PC-3 (cell line): ENCODE data around the gene NEDD9. TPM values are rescaled to one million over a fixed set of nuclear protein-coding genes. Genes with fewer than 3 reads are reported as not detected.

Experiments
- ATAC-seq: fragments of 200-7000 bp; cut with Tn5 transposase; 2 replicates; pipeline ENCODE4 v1.9.1; 2020; ENCODE audit warnings: mild to moderate bottlenecking, moderate library complexity
- BruUV-seq: library from RNA; stranded (reverse); fragments of 400-500 nt; replicated peaks from 2 replicates; lab custom pipeline; 2021; lab: Mats Ljungman, UMichigan
- CTCF ChIA-PET: fragments of 300-600 bp; sonication (Branson Sonifier 250); formaldehyde crosslinking; loops from one replicate; lab custom pipeline; 2022; ENCODE audit warnings: antibody characterized with exemption; lab: Charles Lee
- POLR2A ChIA-PET: fragments of 300-600 bp; sonication (Branson Sonifier 250); formaldehyde crosslinking; loops from one replicate; lab custom pipeline; 2022; ENCODE audit warnings: antibody characterized with exemption; ENCODE audit not compliant: unreplicated experiment; lab: Charles Lee
- DNase-seq: peaks from one replicate; pipeline ENCODE4 v3.0.0-alpha.2; 2015
- H2AFZ ChIP-seq: fragments of 300-600 bp; sonication (generic); 2 replicates; pipeline ENCODE4 v1.6.0; 2016; ENCODE audit warnings: antibody characterized with exemption, low read length
- H3F3A ChIP-seq: fragments of 300-600 bp; sonication (generic); one replicate; pipeline ENCODE4 v1.6.0; 2017; ENCODE audit warnings: antibody characterized with exemption, low read length, control low read depth, mild to moderate bottlenecking; ENCODE audit not compliant: unreplicated experiment
- H3K27ac ChIP-seq: fragments of 300-600 bp; sonication (generic); 2 replicates; pipeline ENCODE4 v1.5.1; 2016; ENCODE audit warnings: mild to moderate bottlenecking, low read length
- H3K27me3 ChIP-seq: fragments of 300-600 bp; sonication (generic); 2 replicates; pipeline ENCODE4 v1.6.1; 2016; ENCODE audit warnings: low read length, mixed read lengths
- H3K36me3 ChIP-seq: fragments of 300-600 bp; sonication (generic); 2 replicates; pipeline ENCODE4 v1.6.1; 2016; ENCODE audit warnings: low read depth, mixed run types, low read length, mixed read lengths
- H3K4me1 ChIP-seq: fragments of 300-600 bp; sonication (generic); 2 replicates; pipeline ENCODE4 v1.5.1; 2016; ENCODE audit warnings: low read length; ENCODE audit not compliant: insufficient read depth
- H3K4me2 ChIP-seq: fragments of 300-600 bp; sonication (generic); 2 replicates; pipeline ENCODE4 v1.6.0; 2016; ENCODE audit warnings: low read length
- H3K4me3 ChIP-seq: fragments of 300-600 bp; sonication (generic); 2 replicates; pipeline ENCODE4 v1.5.1; 2016; ENCODE audit warnings: mild to moderate bottlenecking, low read length, mixed read lengths
- H3K79me2 ChIP-seq: fragments of 300-600 bp; sonication (generic); 2 replicates; pipeline ENCODE4 v1.6.1; 2017; ENCODE audit warnings: low read length, mixed read lengths
- H3K9ac ChIP-seq: fragments of 300-600 bp; sonication (generic); 2 replicates; pipeline ENCODE4 v1.6.0; 2016; ENCODE audit warnings: mild to moderate bottlenecking, low read length
- H3K9me2 ChIP-seq: fragments of 300-600 bp; sonication (generic); replicated peaks from 2 replicates; pipeline ENCODE4 v1.6.1; 2016; ENCODE audit warnings: mixed run types, low read length, mixed read lengths
- H3K9me3 ChIP-seq: fragments of 300-600 bp; sonication (generic); 2 replicates; pipeline ENCODE4 v1.6.1; 2016; ENCODE audit warnings: low read length, mixed read lengths
- H4K20me1 ChIP-seq: fragments of 300-600 bp; sonication (generic); 2 replicates; pipeline ENCODE4 v1.6.1; 2016; ENCODE audit warnings: low read length, mixed read lengths
- EZH2 ChIP-seq: fragments of 300-600 bp; sonication (generic); IDR thresholded peaks from one replicate; pipeline ENCODE4 v1.6.1; 2017; ENCODE audit warnings: antibody characterized with exemption, mild to moderate bottlenecking, low read length; ENCODE audit not compliant: unreplicated experiment
- EZH2phosphoT487 ChIP-seq: fragments of 300-600 bp; sonication (generic); IDR thresholded peaks from 2 replicates; pipeline ENCODE4 v1.6.1; 2018; ENCODE audit warnings: mild to moderate bottlenecking, antibody characterized with exemption, low read length, borderline replicate concordance
- intact Hi-C: fragments of 100-400 bp; cut with micrococcal nuclease; formaldehyde crosslinking; loops from 2 replicates; pipeline ENCODE4 v1.9.0; 2023
- total RNA-seq: library from RNA; depleted of rRNA; stranded (reverse); fragments of >200 nt; gene quantifications from 2 replicates; pipeline ENCODE4 v1.2.3, GENCODE V29; 2014
- TF ChIP-seq, protein P1 (sequence below): fragments of 300-600 bp; sonication (generic); conservative IDR thresholded peaks from 2 replicates; pipeline ENCODE4 v1.5.1; 2017; ENCODE audit warnings: antibody characterized with exemption, low read depth, mild to moderate bottlenecking, low read length

NEDD9 gene
- total RNA-seq, 1 experiment from 2014 or later: 12.1 TPM

DNA sequence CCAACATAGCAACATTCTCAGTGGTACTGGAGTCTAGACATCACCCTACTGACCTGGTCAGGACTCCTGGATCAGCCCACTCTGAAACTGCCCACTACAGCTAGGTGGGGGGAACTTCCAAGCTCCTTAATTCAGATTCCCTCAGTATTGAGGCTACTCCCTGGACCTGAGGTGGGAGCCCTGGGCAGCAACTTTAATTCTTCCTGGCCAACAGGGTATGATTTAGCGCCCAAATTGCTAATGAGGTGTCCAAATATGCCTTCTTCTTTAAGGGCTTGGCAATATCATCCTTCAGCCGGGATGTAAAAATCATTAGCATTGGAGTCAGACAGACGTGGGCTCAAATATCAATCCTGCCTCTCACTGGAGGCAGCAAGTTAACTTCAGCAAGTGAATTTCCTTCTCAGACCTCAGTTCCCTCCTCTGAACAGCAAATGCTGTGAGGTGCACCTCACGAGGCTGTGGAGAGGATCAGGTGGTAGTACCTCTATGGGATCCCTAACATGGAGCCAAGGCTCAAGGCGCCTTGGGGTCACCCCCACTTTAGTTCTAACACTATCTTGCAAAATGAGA lies 27.6 kb downstream of the NEDD9 start:
- Histone ChIP-seq H3F3A (peaks cover 8% of the 10 kb centered on the region), H2AFZ (no peak overlapping the region), H3K4me1 (peaks cover 47% of the 10 kb centered on the region), H3K27ac (no peak overlapping the region), H3K9me2 (no peaks in the 10 kb centered on the region), H3K79me2 (peaks cover 11% of the 10 kb centered on the region; the same call in 1 of the 2 replicates), H4K20me1 (no peaks in the 10 kb centered on the region), H3K36me3 (0 out of 2 replicates have a peak, but pooled peaks cover 2% of the 10 kb centered on the region), H3K9me3 (no peaks in the 10 kb centered on the region), H3K27me3 (no peaks in the 10 kb centered on the region), H3K9ac (no peak overlapping the region), H3K4me3 (no peak overlapping the region), H3K4me2 (no peak overlapping the region)
- POLR2A ChIA-PET: no interaction called here
- DNase-seq (no peak), ATAC-seq (no peak)
- CTCF ChIA-PET: no interaction called here
- no TSS peak for BruUV-seq
- intact Hi-C loops: no loop called here
- TF ChIP-seq, protein P1, sequence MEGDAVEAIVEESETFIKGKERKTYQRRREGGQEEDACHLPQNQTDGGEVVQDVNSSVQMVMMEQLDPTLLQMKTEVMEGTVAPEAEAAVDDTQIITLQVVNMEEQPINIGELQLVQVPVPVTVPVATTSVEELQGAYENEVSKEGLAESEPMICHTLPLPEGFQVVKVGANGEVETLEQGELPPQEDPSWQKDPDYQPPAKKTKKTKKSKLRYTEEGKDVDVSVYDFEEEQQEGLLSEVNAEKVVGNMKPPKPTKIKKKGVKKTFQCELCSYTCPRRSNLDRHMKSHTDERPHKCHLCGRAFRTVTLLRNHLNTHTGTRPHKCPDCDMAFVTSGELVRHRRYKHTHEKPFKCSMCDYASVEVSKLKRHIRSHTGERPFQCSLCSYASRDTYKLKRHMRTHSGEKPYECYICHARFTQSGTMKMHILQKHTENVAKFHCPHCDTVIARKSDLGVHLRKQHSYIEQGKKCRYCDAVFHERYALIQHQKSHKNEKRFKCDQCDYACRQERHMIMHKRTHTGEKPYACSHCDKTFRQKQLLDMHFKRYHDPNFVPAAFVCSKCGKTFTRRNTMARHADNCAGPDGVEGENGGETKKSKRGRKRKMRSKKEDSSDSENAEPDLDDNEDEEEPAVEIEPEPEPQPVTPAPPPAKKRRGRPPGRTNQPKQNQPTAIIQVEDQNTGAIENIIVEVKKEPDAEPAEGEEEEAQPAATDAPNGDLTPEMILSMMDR: no peak
- no peak for TF ChIP-seq EZH2phosphoT487

DNA sequence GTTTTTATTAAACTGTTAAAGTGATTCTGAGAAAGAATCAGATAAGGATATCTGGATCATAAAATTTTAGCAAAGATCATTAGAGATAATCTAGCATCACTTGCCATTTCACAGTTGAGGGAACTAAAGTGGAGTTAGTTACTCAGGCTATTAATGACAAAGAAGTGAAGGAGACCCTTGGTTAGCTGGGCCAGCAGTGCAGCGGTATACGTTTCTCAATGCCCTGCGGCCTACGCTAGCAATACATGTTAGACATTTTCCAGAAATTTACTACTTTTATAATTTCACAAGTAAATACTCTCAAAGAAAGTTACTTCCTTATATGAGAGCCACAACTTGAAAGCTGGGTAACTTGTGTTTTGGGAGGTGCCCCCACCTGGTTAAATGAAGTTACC lies 28.5 kb downstream of the NEDD9 start:
- Histone ChIP-seq H3K9me3 (no peaks in the 10 kb centered on the region), H3K36me3 (0 out of 2 replicates have a peak, but pooled peaks cover 2% of the 10 kb centered on the region), H3K4me1 (peaks cover 41% of the 10 kb centered on the region), H3K9ac (no peak overlapping the region), H2AFZ (no peak overlapping the region), H3K27ac (no peak overlapping the region), H3F3A (peaks cover 8% of the 10 kb centered on the region), H3K4me2 (no peak overlapping the region), H3K4me3 (no peak overlapping the region), H4K20me1 (no peaks in the 10 kb centered on the region), H3K79me2 (0 out of 2 replicates have a peak, but pooled peaks cover 11% of the 10 kb centered on the region), H3K9me2 (no peaks in the 10 kb centered on the region), H3K27me3 (no peaks in the 10 kb centered on the region)
- ATAC-seq: no peak
- no peak for DNase-seq
- intact Hi-C loops: no loop called here
- POLR2A ChIA-PET: no interaction called here
- CTCF ChIA-PET: no interaction called here
- no TSS peak for BruUV-seq
- TF ChIP-seq EZH2phosphoT487: no peak
- TF ChIP-seq EZH2: no peak
- TF ChIP-seq, protein P1: no peak

DNA sequence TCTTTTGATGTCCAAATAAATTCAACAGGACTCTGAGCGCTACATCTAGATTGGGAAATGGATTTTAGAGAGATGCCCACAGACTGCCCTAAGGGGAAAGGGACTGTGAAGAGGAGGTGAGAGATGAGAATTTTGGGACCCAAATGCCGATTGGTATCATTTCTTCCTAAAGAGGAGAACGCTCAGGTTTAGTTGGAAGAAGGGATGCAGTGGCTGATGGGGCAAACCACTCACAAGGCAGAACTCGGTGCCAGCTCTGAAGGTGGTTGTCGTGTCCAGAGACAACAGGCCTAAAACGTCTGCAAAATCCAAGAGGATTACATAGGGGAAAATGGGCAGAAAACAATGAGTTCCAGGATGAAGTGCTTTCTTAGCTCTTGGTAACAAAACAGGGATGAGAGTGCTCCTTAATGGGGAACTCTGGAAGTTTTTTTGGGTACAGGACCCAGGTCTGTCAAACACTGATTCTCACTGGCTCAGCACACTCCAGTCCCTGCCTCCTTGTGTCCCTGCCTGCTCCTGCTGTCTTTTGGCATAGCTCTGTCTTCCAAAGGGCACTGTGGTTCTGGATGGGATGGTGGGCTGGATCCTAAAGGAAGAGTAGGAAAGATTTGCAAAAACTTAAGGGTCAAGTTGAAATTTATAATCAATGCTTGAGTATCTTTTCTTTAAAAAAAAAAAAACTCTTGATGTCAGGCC lies 29.0 kb downstream of the NEDD9 start:
- no peak overlapping the region for H3K4me2 ChIP-seq
- ATAC-seq (no peak), DNase-seq (no peak)
- peaks cover 8% of the 10 kb centered on the region for H3F3A ChIP-seq
- BruUV-seq: no TSS peak
- H3K9me3 ChIP-seq: no peaks in the 10 kb centered on the region
- H3K27me3 ChIP-seq: no peaks in the 10 kb centered on the region
- TF ChIP-seq EZH2phosphoT487 (no peak), EZH2 (no peak)
- TF ChIP-seq, protein P1: no peak
- H3K36me3 ChIP-seq: 0 out of 2 replicates have a peak, but pooled peaks cover 2% of the 10 kb centered on the region
- H3K27ac ChIP-seq: no peak overlapping the region
- H3K79me2 ChIP-seq: 0 out of 2 replicates have a peak, but pooled peaks cover 9% of the 10 kb centered on the region
- H3K4me1 ChIP-seq: peaks cover 35% of the 10 kb centered on the region
- no peaks in the 10 kb centered on the region for H3K9me2 ChIP-seq
- CTCF ChIA-PET: no interaction called here
- intact Hi-C loops: no loop called here
- H2AFZ ChIP-seq: no peak overlapping the region
- no peaks in the 10 kb centered on the region for H4K20me1 ChIP-seq
- no peak overlapping the region for H3K9ac ChIP-seq
- H3K4me3 ChIP-seq: no peak overlapping the region
- POLR2A ChIA-PET: no interaction called here
